Non-pigmented ciliary epithelial cell (primary cell): ENCODE data around the gene GATA6.
"Not testable (repeated sequence)": the region's sequence is repeated elsewhere in the genome, so short reads cannot be mapped to it uniquely, and the experiment has no call there.

Source experiments
- DNase-seq: peaks from one replicate; pipeline ENCODE4 v3.0.0-alpha.2; 2010; ENCODE audit warnings: low read depth

GATA6 gene

GRCh38 chr18:22182884-22183697 is 13.7 kb downstream of the GATA6 start:
- no peak for DNase-seq

- DNase-seq: no peak
Observed at GRCh38 chr18:22183698-22184170, 14.3 kb downstream of the GATA6 start.

GRCh38 chr18:22184573-22184972 is 15.2 kb downstream of the GATA6 start:
- not testable (repeated sequence) for DNase-seq

GRCh38 chr18:22185273-22185672 is 15.9 kb downstream of the GATA6 start:
- DNase-seq: no peak

GRCh38 chr18:22185771-22186386 is 16.5 kb downstream of the GATA6 start:
- no peak for DNase-seq

- DNase-seq: no peak
Observed at GRCh38 chr18:22186484-22186971, 17.1 kb downstream of the GATA6 start.

GRCh38 chr18:22188559-22189267 is 19.3 kb downstream of the GATA6 start:
- DNase-seq: no peak

- no peak for DNase-seq
Observed at GRCh38 chr18:22189449-22190166, 20.2 kb downstream of the GATA6 start.

GRCh38 chr18:22191346-22191695 is 21.9 kb downstream of the GATA6 start:
- no peak for DNase-seq

- DNase-seq: no peak
Observed at GRCh38 chr18:22191923-22192322, 22.5 kb downstream of the GATA6 start.

GRCh38 chr18:22193466-22193865 is 24.1 kb downstream of the GATA6 start:
- no peak for DNase-seq

GRCh38 chr18:22194151-22194598 is 24.8 kb downstream of the GATA6 start:
- DNase-seq: no peak

- no peak for DNase-seq
Observed at GRCh38 chr18:22195052-22195451, 25.7 kb downstream of the GATA6 start.

- DNase-seq: not testable (repeated sequence)
Observed at GRCh38 chr18:22196943-22197342, 27.6 kb downstream of the GATA6 start.

GRCh38 chr18:22197668-22198067 is 28.3 kb downstream of the GATA6 start:
- DNase-seq: no peak

GRCh38 chr18:22198163-22198562 is 28.8 kb downstream of the GATA6 start:
- DNase-seq: no peak

- DNase-seq: no peak
Observed at GRCh38 chr18:22199005-22199404, 29.6 kb downstream of the GATA6 start.

- DNase-seq: no peak
Observed at GRCh38 chr18:22200611-22201225, 31.3 kb downstream of the GATA6 start.

GRCh38 chr18:22203035-22203434 is 33.6 kb downstream of the GATA6 start:
- no peak for DNase-seq

GRCh38 chr18:22203536-22204213 is 34.3 kb downstream of the GATA6 start:
- no peak for DNase-seq

GRCh38 chr18:22204214-22204536 is 34.8 kb downstream of the GATA6 start:
- DNase-seq: no peak
